ENCODE results near the gene FAM53B.

The FAM53B gene

GRCh38 chr10:124728071-124728829 lies 15.9 kb downstream of the FAM53B start:
- DNase-seq (ENCODE audit: low read depth in 2 of 2) = no peak

DNA sequence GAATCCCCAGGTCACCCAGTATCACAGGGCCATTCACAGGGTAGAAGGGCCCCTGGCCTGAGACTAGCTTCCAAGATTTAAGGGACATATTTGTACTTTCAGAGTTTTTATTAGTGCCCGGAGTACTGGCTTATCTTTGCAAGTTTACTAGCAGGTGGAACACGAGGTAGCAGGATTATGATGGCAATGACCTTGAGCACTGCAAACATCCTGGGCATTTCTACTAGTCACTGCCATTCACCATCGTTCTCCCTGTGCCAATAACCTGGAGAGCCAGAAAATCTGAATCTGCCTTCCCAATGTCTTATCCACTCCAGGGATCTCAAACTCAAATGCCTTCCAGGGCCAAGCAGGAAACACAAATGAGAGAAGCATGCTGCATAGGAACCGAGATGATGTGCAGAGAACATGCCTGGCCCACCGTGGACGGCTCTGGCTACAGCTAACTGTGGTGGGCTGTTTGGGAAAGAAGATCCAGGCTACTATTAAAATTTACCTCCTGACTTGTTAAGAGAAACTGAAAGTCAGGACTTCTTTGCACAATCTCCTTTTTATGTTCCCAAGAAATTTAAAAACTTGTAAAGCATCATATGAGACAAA lies 16.7 kb downstream of the FAM53B start:
- no peak for DNase-seq (ENCODE audit: low read depth in 2 of 2)

GRCh38 chr10:124725791-124726190 lies 18.4 kb downstream of the FAM53B start:
- DNase-seq (ENCODE audit: low read depth in 2 of 2) = no peak

DNA sequence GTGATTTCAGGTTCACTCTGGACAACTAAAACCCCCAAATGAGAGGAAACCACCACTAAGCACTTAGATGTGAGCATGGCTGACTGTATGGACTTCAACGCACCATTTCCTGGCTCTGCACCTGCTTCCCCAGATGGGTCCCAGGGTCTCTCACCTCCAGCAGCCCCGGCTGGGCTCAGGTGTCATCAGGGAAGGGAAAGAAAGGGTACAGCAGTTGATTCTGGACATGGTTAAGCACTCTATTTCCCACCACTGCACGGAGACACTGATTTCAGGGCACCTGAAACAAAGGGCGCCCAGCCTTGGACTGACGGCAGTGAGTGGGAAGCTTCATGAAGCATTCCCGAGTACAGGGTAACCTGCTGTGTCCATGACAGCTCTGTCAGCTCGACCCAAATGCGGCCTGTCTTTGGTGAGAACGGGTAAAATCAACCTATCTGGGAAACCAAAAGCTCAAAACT lies 19.0 kb downstream of the FAM53B start:
- DNase-seq (ENCODE audit: low read depth in 2 of 2) = no peak

DNA sequence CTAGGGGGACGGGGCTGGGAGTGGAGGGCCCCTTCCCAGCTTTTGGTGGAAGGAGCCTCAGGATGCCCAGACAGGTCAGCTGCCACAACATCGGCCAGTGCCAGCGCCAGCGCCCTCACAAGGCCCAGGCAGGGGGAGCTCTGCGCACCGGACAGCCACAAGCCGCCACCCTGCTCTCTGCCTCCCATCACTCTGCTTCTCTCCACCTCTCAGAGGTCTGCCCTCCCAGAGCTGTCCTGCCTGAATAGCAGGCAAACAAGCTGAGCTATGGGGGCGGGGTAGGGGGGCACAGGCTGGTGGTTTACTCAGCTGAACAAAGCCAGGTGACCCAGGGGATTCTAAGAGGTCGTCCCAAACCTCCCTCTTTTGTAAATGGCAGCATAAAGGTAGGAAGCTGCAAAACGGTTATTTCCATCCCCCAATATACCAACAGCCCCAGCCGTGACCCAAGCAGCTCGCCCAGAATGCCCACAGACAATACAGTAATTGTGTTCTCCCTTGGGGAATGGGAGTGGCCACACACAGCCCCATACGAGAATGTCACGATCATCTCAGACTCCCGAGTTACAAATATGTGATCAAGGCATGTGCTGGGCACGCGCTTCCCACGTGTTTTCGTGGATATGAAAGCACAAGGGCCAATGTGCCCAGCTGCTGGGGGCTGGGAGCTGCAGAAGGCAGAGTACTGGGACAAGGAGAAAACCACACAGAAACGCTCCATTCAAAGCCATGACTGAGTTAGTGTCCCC lies 19.7 kb downstream of the FAM53B start:
- no peak for DNase-seq (ENCODE audit: low read depth in 2 of 2)

DNA sequence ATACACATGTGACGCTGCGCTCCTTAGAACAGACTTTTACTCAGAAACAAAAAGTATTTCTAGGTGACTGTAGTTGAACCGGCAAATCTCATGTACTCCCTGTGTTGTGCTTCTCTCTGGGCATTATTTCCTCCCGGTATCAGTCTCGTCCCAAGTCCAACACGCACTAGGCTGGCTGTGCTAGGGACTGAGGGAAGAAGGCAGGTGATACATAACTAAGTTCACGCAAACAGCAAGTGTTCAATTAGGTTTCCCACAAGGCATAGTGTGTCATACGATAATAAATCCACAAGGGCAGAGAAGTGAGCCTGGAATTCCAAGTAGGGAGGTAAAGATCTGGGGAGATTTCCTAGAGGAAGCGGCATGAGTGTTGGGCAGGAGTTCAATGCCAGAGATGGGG lies 20.4 kb downstream of the FAM53B start:
- DNase-seq (ENCODE audit: low read depth in 2 of 2) = no peak

- DNase-seq (ENCODE audit: low read depth in 2 of 2) = peak; percentile 58 to 59
These were observed 21.1 kb downstream of the FAM53B start for GRCh38 chr10:124722798-124723783.

DNA sequence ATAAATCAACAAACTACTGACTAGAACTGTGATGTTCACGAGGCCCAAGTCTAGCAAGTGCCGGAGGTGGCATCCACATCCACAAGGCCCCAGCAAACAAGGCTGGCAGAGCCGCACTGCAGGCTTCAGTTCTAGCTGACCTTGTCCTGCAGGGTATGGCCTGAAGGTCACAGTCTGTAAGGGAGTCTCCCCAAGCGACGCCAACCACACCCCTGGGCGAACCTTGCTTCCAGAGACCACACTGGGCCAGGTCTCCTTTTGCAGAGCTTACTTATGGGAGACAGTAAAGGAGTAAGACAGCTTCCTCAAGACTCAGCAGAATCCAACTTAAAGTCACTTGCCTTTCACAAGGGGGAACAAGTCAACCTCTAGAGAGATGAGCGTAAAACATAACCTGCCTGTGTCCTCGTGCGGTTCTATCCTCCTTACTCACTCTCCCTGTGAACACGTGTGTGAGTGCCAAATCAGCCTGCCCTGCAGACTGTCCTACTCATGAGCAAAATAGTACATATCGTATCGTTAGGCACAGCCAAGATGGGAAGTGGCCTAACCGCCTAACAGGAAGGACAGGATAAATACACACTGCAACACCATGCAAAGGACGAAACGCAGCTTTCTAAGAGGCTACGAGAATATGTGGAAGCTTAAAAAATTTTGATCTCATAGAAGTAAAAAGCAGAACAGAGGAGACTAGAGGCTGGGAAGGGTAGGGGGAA lies 22.7 kb downstream of the FAM53B start:
- no peak for DNase-seq (ENCODE audit: low read depth in 2 of 2)

- peak in 1 of 2 donors; percentile 57 for DNase-seq (ENCODE audit: low read depth in 2 of 2)
These were observed 24.8 kb downstream of the FAM53B start for GRCh38 chr10:124719213-124719851.

- peak; percentile 66 to 76 for DNase-seq (ENCODE audit: low read depth in 2 of 2)
These were observed 26.1 kb downstream of the FAM53B start for GRCh38 chr10:124717911-124718741.

- DNase-seq (ENCODE audit: low read depth in 2 of 2) = no peak
These were observed 27.0 kb downstream of the FAM53B start for GRCh38 chr10:124717041-124717757.

DNA sequence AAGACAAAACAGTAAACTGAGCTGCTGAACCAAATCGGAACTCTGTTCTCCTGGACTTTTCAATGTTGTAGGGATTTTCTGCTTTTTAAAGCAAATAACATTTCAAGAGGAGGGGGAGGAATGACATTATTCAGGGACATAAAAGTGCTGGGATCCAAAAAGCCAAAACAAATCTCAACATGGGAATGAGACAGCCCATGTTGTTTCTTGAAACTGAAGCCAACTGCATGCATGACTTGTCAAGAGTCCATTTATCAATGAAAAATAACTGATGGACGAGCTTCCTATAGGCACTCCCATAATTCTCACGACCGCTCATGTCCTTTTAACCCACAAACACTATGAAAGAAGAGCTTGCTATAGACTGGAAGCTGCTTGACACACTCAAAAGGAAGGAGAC lies 27.8 kb downstream of the FAM53B start:
- no peak for DNase-seq (ENCODE audit: low read depth in 2 of 2)

GRCh38 chr10:124715439-124715838 lies 28.7 kb downstream of the FAM53B start:
- DNase-seq (ENCODE audit: low read depth in 2 of 2) = no peak

GRCh38 chr10:124713679-124714255 lies 30.4 kb downstream of the FAM53B start:
- DNase-seq (ENCODE audit: low read depth in 2 of 2) = no peak

DNA sequence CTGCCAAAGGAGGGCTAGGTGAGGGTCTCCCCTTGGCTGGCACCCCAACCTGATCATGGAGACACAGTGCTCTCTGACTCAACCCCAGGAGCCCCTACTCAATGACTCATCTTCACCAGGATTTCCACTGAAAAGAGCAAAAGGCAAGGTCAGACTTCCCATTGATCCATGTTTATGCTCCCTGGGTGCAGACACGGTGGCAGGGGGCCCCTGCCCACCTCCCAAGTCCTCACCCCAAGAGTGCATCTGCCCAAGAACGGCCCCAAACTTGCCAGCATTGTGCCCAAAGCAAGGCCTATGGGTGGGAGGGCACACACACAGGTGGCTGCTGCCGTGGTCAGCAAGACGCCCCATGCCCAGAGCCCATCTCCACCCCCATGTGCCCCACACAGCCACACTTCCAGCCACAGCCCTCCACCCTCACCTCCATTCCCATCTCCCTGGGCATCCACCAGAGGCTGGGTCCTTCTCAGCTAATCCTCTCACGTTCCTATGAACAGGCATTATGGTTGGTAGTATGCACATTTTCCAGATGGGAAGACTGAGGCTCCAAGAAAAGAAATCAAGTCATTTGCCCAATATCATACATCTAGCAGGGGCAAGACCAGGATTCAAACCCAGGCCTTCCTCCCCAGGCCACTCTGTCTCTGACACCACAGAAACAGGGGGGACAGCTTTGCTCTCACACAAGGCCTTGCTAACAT lies 31.3 kb downstream of the FAM53B start:
- no peak for DNase-seq (ENCODE audit: low read depth in 2 of 2)

DNA sequence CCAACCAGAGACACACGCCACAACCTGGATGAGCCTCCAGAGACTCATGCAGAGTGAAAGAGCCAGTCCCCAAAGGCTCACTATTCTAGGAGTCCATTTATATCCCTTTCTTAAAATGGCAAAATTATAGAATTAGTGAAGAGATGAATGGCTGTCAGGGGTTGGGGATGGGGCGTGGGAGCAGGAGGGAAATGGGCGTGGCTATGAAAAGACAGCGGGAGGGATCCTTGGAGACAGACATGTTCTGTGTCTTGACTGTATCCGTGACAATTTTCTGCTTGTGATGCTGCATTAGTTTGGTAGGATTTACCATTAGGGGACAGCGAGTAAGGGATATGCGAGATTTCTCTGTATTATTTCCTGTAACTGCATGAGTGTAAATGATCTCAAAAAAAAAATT lies 33.0 kb downstream of the FAM53B start:
- DNase-seq (ENCODE audit: low read depth in 2 of 2) = no peak

- DNase-seq (ENCODE audit: low read depth in 2 of 2) = no peak
These were observed 33.8 kb downstream of the FAM53B start for GRCh38 chr10:124710266-124710881.
